ENCODE measurements around the gene TOX2.

DNA sequence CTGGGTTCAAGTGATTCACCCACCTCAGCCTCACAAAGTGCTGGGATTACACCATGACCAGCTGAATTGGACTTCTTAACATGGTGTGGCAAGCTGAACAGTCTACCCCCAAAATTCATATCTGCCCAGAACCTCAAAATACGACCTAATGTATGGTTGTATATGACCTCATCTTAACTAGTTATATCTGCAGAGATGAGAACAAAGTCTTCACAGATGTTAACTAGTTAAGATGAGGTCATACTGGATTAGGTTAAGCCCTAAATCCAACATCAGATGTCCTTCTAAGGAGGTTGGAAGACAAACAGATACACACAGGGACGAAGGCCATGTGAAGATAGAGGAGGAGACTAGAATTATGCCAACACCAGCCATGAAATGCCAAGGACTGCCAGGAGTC is 169.8 kb downstream of the TOX2 start:
- TF ChIP-seq POLR2A (IDR thresholded peaks at IDR 0.05): no peak
- TF ChIP-seq CTCF (IDR thresholded peaks at IDR 0.05 in 8 of 11, conservative IDR thresholded peaks at IDR 0.05 in 3 of 11): no peak
